Trophoblast cell (in vitro differentiated cells and primary cell): Measurements from ENCODE around the gene QKI. TPM values are rescaled to one million over a fixed set of nuclear protein-coding genes. Genes with fewer than 3 reads are reported as not detected.

Source experiments
- DNase-seq, 2 donors: peaks; one replicate each; pipeline ENCODE4 v3.0.0-alpha.2; 2016
- H2AFZ ChIP-seq: 2 replicates; pipeline ENCODE4 v1.6.1; 2013; ENCODE audit warnings: low read length, moderate library complexity, mild to moderate bottlenecking; ENCODE audit not compliant: insufficient read depth, poor library complexity
- H2AK5ac ChIP-seq: 2 replicates; pipeline ENCODE4 v1.6.1; 2013; ENCODE audit warnings: mild to moderate bottlenecking, low read length
- H2BK120ac ChIP-seq: 2 replicates; pipeline ENCODE4 v1.6.1; 2013; ENCODE audit warnings: low read length, mild to moderate bottlenecking, moderate library complexity; ENCODE audit not compliant: insufficient read depth, poor library complexity
- H2BK12ac ChIP-seq: 2 replicates; pipeline ENCODE4 v1.6.1; 2013; ENCODE audit warnings: mild to moderate bottlenecking, low read length, moderate library complexity
- H2BK5ac ChIP-seq: 2 replicates; pipeline ENCODE4 v1.6.1; 2013; ENCODE audit warnings: low read length, low read depth, moderate library complexity, mild to moderate bottlenecking; ENCODE audit not compliant: poor library complexity
- H3K14ac ChIP-seq: 2 replicates; pipeline ENCODE4 v1.6.1; 2013; ENCODE audit warnings: mild to moderate bottlenecking, low read length
- H3K18ac ChIP-seq: 2 replicates; pipeline ENCODE4 v1.6.1; 2013; ENCODE audit warnings: mild to moderate bottlenecking, low read length
- H3K23ac ChIP-seq: 2 replicates; pipeline ENCODE4 v1.6.1; 2013; ENCODE audit warnings: low read length
- H3K27ac ChIP-seq: 2 replicates; pipeline ENCODE4 v1.5.1; 2013; ENCODE audit warnings: low read depth, mild to moderate bottlenecking, inconsistent platforms, low read length, moderate library complexity
- H3K27me3 ChIP-seq: 2 replicates; pipeline ENCODE4 v1.6.1; 2013; ENCODE audit warnings: inconsistent platforms, mild to moderate bottlenecking, low read length, moderate library complexity; ENCODE audit not compliant: insufficient read depth
- H3K36me3 ChIP-seq, 2 experiments: 1 replicate in 1 of 2; 2 replicates in 1 of 2; pipeline ENCODE4 v1.6.1; 2013; ENCODE audit warnings: low read length in 2 of 2, mild to moderate bottlenecking in 2 of 2, moderate library complexity in 1 of 2; ENCODE audit not compliant: insufficient read depth in 2 of 2, control insufficient read depth in 1 of 2
- H3K4ac ChIP-seq: 2 replicates; pipeline ENCODE4 v1.6.1; 2013; ENCODE audit warnings: low read depth, mild to moderate bottlenecking, low read length, moderate library complexity
- H3K4me1 ChIP-seq, 2 experiments: 1 replicate in 1 of 2; 2 replicates in 1 of 2; pipeline ENCODE4 v1.6.1; 2013; ENCODE audit warnings: low read length in 2 of 2, mild to moderate bottlenecking in 2 of 2, moderate library complexity in 1 of 2; ENCODE audit not compliant: insufficient read depth in 2 of 2, control insufficient read depth in 1 of 2
- H3K4me2 ChIP-seq: 2 replicates; pipeline ENCODE4 v1.6.1; 2013; ENCODE audit warnings: inconsistent platforms, mild to moderate bottlenecking, low read length, moderate library complexity
- H3K4me3 ChIP-seq: 2 replicates; pipeline ENCODE4 v1.5.1; 2013; ENCODE audit warnings: mild to moderate bottlenecking, low read depth, low read length, inconsistent platforms
- H3K79me1 ChIP-seq: one replicate; pipeline ENCODE4 v1.6.1; 2013; ENCODE audit warnings: low read length
- H3K79me2 ChIP-seq: 2 replicates; pipeline ENCODE4 v1.6.1; 2013; ENCODE audit warnings: low read length, mild to moderate bottlenecking; ENCODE audit not compliant: control insufficient read depth, insufficient read depth, poor library complexity
- H3K9ac ChIP-seq: 2 replicates; pipeline ENCODE4 v1.6.1; 2013; ENCODE audit warnings: mild to moderate bottlenecking, low read length
- H3K9me3 ChIP-seq: 2 replicates; pipeline ENCODE4 v1.6.1; 2013; ENCODE audit warnings: low read depth, mild to moderate bottlenecking, control low read depth, inconsistent platforms, low read length; ENCODE audit not compliant: insufficient read depth
- H4K12ac ChIP-seq: 2 replicates; pipeline ENCODE4 v1.6.1; 2013; ENCODE audit warnings: low read depth, mild to moderate bottlenecking, low read length, moderate library complexity
- H4K8ac ChIP-seq: 2 replicates; pipeline ENCODE4 v1.6.1; 2013; ENCODE audit warnings: low read depth, mild to moderate bottlenecking, low read length, moderate library complexity
- H4K91ac ChIP-seq: one replicate; pipeline ENCODE4 v1.6.1; 2013; ENCODE audit warnings: low read depth, mild to moderate bottlenecking, low read length, moderate library complexity
- WGBS: extraction: QIAGEN DNeasy Blood & Tissue Kit; methylation state at CpG from one replicate; pipeline ENCODE4 v1.1.7; 2013; ENCODE audit warnings: missing lambda C conversion rate; ENCODE audit not compliant: insufficient read length, insufficient coverage; ENCODE audit errors: extremely low coverage; 5-methylcytosine and 5-hydroxymethylcytosine counted together
- polyA plus RNA-seq: library from polyadenylated mRNA; stranded (reverse); fragments of 200-250 nt; gene quantifications from 2 replicates; pipeline ENCODE4 v1.2.3, GENCODE V29; 2013

The QKI gene
- polyA plus RNA-seq: 142 TPM in 2 replicates

GRCh38 chr6:163414117-163414945, at the start of gene QKI:
TSS of gene QKI (plus strand) at chr6:163414718. CDS start at chr6:163415194, 476 bp downstream.
- Histone ChIP-seq H2BK120ac (peak within 1 kb of the TSS; percentile 95), H3K36me3 (no peaks in the 10 kb centered on the region), H3K18ac (peak within 1 kb of the TSS; percentile 95), H3K14ac (peak within 1 kb of the TSS; percentile 99), H2AK5ac (peak within 1 kb of the TSS; percentile 98), H3K79me2 (peaks cover 22% of the 10 kb centered on the region), H3K23ac (no peak within 1 kb of the TSS), H3K27ac (peak within 1 kb of the TSS; percentile 99), H3K4me3 (peak within 1 kb of the TSS; percentile 97), H3K4me2 (peak within 1 kb of the TSS; percentile 76), H2BK5ac (peak within 1 kb of the TSS; percentile 96), H3K9me3 (no peaks in the 10 kb centered on the region), H3K27me3 (no peaks in the 10 kb centered on the region), H3K9ac (peak within 1 kb of the TSS; percentile 99), H2AFZ (peak within 1 kb of the TSS; percentile 87), H4K91ac (peak within 1 kb of the TSS; percentile 96), H3K4ac (peak within 1 kb of the TSS; percentile 100), H4K12ac (peak within 1 kb of the TSS; percentile 99), H4K8ac (peak within 1 kb of the TSS; percentile 94), H3K4me1 (peaks cover 0 to 2% of the 10 kb centered on the region in 2 experiments), H3K79me1 (peaks cover 28% of the 10 kb centered on the region), H2BK12ac (peak within 1 kb of the TSS; percentile 13)
- no CpG with 5 or more reads among the region's 127 CpGs for WGBS
- DNase-seq: peak; percentile 72 to 85

GRCh38 chr6:163366288-163366687, 48.2 kb upstream of the QKI start:
- Histone ChIP-seq H3K18ac (no peak overlapping the region), H3K23ac (no peak overlapping the region), H2BK120ac (no peak overlapping the region), H3K4ac (no peak overlapping the region), H2BK12ac (no peak overlapping the region), H3K4me2 (no peak overlapping the region), H2BK5ac (no peak overlapping the region), H4K8ac (no peak overlapping the region), H3K14ac (no peak overlapping the region), H4K12ac (no peak overlapping the region), H2AFZ (no peak overlapping the region), H4K91ac (no peak overlapping the region), H3K36me3 (no peaks in the 10 kb centered on the region), H3K4me3 (no peak overlapping the region), H3K9ac (no peak overlapping the region), H3K27ac (no peak overlapping the region), H3K4me1 (peaks cover 0 to 3% of the 10 kb centered on the region in 2 experiments), H3K27me3 (no peaks in the 10 kb centered on the region), H3K9me3 (no peaks in the 10 kb centered on the region), H3K79me2 (no peaks in the 10 kb centered on the region), H2AK5ac (no peak overlapping the region), H3K79me1 (no peaks in the 10 kb centered on the region)
- DNase-seq: no peak
- no CpG with 5 or more reads among the region's 5 CpGs for WGBS

GRCh38 chr6:163367497-163368183, 46.9 kb upstream of the QKI start:
- no peak overlapping the region for H3K4ac ChIP-seq
- no peak overlapping the region for H3K18ac ChIP-seq
- no CpG with 5 or more reads among the region's 6 CpGs for WGBS
- no peaks in the 10 kb centered on the region for H3K79me2 ChIP-seq
- H2BK5ac ChIP-seq: no peak overlapping the region
- H3K4me3 ChIP-seq: no peak overlapping the region
- no peaks in the 10 kb centered on the region for H3K27me3 ChIP-seq
- H2AK5ac ChIP-seq: no peak overlapping the region
- no peaks in the 10 kb centered on the region for H3K79me1 ChIP-seq
- H4K8ac ChIP-seq: no peak overlapping the region
- H2AFZ ChIP-seq: no peak overlapping the region
- H3K9me3 ChIP-seq: no peaks in the 10 kb centered on the region
- no peaks in the 10 kb centered on the region for H3K36me3 ChIP-seq
- H3K4me2 ChIP-seq: no peak overlapping the region
- H3K9ac ChIP-seq: no peak overlapping the region
- no peak overlapping the region for H2BK120ac ChIP-seq
- no peak overlapping the region for H3K23ac ChIP-seq
- H3K27ac ChIP-seq: no peak overlapping the region
- DNase-seq: peak in 1 of 2 donors; percentile 21
- no peak overlapping the region for H4K12ac ChIP-seq
- no peak overlapping the region for H3K14ac ChIP-seq
- no peak overlapping the region for H4K91ac ChIP-seq
- H3K4me1 ChIP-seq: peaks cover 0 to 2% of the 10 kb centered on the region in 2 experiments
- H2BK12ac ChIP-seq: no peak overlapping the region

GRCh38 chr6:163369141-163369540, 45.4 kb upstream of the QKI start:
- no CpG with 5 or more reads among the region's 1 CpG for WGBS
- Histone ChIP-seq H3K36me3 (no peaks in the 10 kb centered on the region), H3K4me2 (no peak overlapping the region), H3K4me3 (no peak overlapping the region), H4K91ac (no peak overlapping the region), H2AFZ (no peak overlapping the region), H3K4ac (no peak overlapping the region), H3K14ac (no peak overlapping the region), H4K8ac (no peak overlapping the region), H3K9me3 (no peaks in the 10 kb centered on the region), H3K79me2 (no peaks in the 10 kb centered on the region), H2BK12ac (no peak overlapping the region), H3K27me3 (no peaks in the 10 kb centered on the region), H3K27ac (no peak overlapping the region), H3K9ac (no peak overlapping the region), H3K79me1 (no peaks in the 10 kb centered on the region), H3K4me1 (peaks cover 0 to 2% of the 10 kb centered on the region in 2 experiments), H2BK120ac (no peak overlapping the region), H2BK5ac (no peak overlapping the region), H3K18ac (no peak overlapping the region), H4K12ac (no peak overlapping the region), H2AK5ac (no peak overlapping the region), H3K23ac (no peak overlapping the region)
- DNase-seq: no peak
